ENCODE data around the gene FAM219A. TPM values are rescaled to one million over a fixed set of nuclear protein-coding genes. Genes with fewer than 3 reads are reported as not detected.
A peak's percentile ranks its signal among the peaks of the same experiment; 100 is the strongest.

The FAM219A gene
- total RNA-seq, 2 donors from 2014 or later = 14.4 to 16.5 TPM

DNA sequence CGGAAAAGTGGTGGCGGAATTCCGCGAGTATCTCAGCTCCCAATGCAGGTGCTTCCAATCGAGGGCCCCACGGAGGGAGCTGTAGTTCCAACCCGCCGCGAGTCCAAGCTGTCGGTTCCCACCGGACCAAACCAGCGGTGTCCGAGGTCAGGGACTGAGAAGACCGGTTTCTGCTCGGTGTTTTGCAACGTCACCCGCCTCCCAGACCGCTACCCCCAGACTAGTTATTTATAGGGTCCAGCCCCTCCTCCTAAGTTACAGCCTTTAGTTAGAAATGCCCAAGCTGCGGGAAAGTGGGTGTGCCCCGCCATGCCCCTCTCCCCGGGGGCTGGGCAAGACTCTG, 81.0 kb downstream of the FAM219A start:
- Histone ChIP-seq H3K36me3 (no peaks in the 10 kb centered on the region), H3K4me1 (replicated peaks) (peaks cover 7% of the 10 kb centered on the region), H3K27me3 (replicated peaks; ENCODE audit: insufficient read depth) (no peaks in the 10 kb centered on the region), H3K9me3 (no peaks in the 10 kb centered on the region), H3K27ac (peak overlapping the region; percentile 71 to 75), H3K4me3 (peak overlapping the region; percentile 59 to 65)
- DNase-seq (ENCODE audit: low spot score) = peak; percentile 22
- WGBS = 4% methylated on average over 21 of the region's 21 CpGs
- TF ChIP-seq POLR2AphosphoS5 (IDR thresholded peaks at IDR 0.05) (no peak), POLR2A (IDR thresholded peaks at IDR 0.05) (no peak)
- TF ChIP-seq, protein P1, sequence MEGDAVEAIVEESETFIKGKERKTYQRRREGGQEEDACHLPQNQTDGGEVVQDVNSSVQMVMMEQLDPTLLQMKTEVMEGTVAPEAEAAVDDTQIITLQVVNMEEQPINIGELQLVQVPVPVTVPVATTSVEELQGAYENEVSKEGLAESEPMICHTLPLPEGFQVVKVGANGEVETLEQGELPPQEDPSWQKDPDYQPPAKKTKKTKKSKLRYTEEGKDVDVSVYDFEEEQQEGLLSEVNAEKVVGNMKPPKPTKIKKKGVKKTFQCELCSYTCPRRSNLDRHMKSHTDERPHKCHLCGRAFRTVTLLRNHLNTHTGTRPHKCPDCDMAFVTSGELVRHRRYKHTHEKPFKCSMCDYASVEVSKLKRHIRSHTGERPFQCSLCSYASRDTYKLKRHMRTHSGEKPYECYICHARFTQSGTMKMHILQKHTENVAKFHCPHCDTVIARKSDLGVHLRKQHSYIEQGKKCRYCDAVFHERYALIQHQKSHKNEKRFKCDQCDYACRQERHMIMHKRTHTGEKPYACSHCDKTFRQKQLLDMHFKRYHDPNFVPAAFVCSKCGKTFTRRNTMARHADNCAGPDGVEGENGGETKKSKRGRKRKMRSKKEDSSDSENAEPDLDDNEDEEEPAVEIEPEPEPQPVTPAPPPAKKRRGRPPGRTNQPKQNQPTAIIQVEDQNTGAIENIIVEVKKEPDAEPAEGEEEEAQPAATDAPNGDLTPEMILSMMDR (IDR thresholded peaks at IDR 0.05) = no peak
- intact Hi-C loops (cut with DNase I) = loop anchor here (5.0 kb wide), 1 partner anchor 125 kb away; no protein-coding TSS in a partner anchor

DNA sequence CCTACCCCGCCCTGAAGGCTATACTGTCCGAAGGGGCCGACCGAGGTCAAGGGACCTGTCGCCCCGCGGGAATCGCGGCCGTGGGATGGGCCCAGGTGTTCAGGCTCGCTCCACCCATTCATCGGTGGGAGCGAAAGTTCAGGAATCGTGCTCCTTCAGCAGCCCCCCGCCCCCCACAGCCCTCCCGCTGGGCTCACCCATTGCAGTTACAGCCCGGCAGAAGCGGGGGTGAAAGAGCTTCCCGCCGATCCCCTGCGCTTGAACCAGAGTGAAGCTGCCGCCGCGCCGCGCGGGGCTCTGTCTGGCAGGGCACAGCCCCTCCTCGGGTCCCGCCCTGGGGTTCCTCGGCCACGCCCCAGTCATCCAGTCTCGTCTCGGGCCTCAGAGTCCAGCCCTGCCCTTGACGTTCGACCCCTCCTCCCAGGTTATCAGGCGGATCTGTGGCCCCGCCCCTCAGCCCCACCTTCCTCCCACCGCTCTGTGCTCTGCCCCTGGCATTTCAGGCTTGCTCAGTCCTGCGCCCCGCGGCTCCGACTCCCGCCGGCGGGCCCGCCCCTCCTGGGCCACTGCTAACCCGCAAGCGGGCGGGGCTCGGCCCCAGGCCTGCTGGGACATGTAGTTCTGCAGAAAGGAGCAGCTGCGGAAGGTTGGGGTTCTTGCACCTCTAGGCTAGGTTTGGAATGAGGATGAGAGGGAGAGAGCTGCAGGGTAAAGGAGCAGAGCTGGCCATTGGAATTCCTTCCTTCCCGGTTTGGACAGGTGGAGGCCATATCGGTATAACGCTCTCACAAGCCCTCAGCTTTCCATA, 81.6 kb downstream of the FAM219A start, which contains the start of gene MYORG:
TSS of gene MYORG (minus strand) at position 303 of the 808 bp plus-strand sequence. CDS start 3,955 bp downstream, outside the sequence.
- DNase-seq (ENCODE audit: low spot score) = peak; percentile 93
- WGBS = under 1% methylated on average over 54 of the region's 54 CpGs
- intact Hi-C loops (cut with DNase I) = loop anchor here (5.0 kb wide), 1 partner anchor 124 kb away; no protein-coding TSS in a partner anchor
- Histone ChIP-seq H3K36me3 (no peaks in the 10 kb centered on the region), H3K4me3 (peak within 1 kb of the TSS; percentile 59 to 65), H3K27ac (peak within 1 kb of the TSS; percentile 71 to 75), H3K4me1 (replicated peaks) (peaks cover 7% of the 10 kb centered on the region), H3K9me3 (no peaks in the 10 kb centered on the region), H3K27me3 (replicated peaks; ENCODE audit: insufficient read depth) (no peaks in the 10 kb centered on the region)
- TF ChIP-seq POLR2AphosphoS5 (IDR thresholded peaks at IDR 0.05) = peak; percentile 90
- peak; percentile 85 for TF ChIP-seq POLR2A (IDR thresholded peaks at IDR 0.05)
- TF ChIP-seq, protein P1 (IDR thresholded peaks at IDR 0.05) = peak in 2 of 4 experiments; percentile 6 to 22

DNA sequence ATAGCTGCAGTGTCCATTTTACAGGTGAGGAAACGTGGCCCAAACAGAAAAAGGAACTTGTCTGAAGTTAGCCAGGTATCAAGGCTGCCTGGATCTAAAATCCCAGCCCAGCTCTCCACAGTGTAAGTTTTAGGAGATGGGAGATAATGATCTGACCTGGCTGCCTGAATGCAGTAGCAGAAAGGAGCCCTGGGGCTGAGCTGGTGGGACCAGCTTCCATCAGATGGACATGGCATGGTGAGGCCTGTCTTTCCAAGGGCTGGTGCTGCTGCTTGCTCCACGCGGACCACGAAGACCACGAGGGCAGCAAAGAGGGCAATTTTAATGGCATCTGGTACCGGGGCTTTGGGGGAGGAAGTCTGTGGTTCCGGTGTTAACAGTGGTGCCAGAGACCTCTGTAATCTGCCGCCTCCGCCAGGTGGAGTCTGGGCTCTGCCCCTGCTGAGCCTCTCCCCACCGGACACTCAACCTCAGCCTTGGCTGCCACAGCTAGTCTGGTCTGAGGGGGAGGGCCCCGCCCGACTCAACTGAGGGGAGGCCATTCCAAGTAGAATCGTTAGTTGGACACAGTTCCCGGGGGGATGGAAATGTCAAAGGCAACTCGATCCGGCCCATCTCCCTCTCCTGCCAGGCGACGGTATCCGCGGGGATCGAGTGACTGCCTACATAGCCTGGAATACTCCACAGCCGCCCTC, 82.3 kb downstream of the FAM219A start:
- TF ChIP-seq, protein P1 (IDR thresholded peaks at IDR 0.05) = peak in 2 of 4 experiments; percentile 30 to 49
- TF ChIP-seq POLR2AphosphoS5 (IDR thresholded peaks at IDR 0.05) = no peak
- 14% methylated on average over 22 of the region's 22 CpGs for WGBS
- peaks cover 7% of the 10 kb centered on the region for H3K4me1 ChIP-seq (replicated peaks)
- intact Hi-C loops (cut with DNase I) = loop anchor here (5.0 kb wide), 1 partner anchor 124 kb away; no protein-coding TSS in a partner anchor
- no peak for DNase-seq (ENCODE audit: low spot score)
- no peaks in the 10 kb centered on the region for H3K27me3 ChIP-seq (replicated peaks; ENCODE audit: insufficient read depth)
- peak overlapping the region; percentile 71 to 75 for H3K27ac ChIP-seq
- H3K4me3 ChIP-seq = peak overlapping the region; percentile 59 to 65
- no peaks in the 10 kb centered on the region for H3K36me3 ChIP-seq
- H3K9me3 ChIP-seq = no peaks in the 10 kb centered on the region

DNA sequence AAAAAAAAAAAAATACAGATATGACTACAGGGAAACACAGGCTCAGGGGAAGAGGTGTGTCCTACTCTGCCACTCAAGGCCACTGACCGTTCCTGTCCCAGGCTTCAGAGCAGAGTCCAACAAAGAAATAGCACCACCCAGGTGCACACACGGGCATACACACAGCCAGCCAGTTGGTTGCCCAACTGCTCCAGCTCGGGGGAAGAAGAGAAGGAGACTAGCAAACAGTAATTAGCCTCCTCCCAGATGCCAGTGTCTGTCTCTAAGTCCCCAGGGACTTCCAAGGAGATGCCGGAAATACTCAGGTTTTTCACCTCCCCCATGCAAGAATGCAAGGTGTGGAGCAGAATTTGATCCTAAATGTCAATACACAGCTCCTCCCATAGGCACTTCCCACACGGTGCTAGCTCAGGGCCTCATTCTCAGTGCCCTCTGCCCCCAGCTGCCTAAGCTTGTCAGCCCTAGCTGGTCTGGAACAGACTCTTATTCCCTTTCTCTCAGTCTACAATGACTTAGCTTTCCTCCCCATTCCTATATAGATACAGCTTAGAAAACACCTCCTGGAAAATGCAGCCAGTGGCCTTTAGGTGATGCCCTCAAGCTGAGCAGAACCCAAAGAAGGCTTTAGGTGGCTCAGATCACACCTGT, 83.3 kb downstream of the FAM219A start:
- no peaks in the 10 kb centered on the region for H3K36me3 ChIP-seq
- H3K4me3 ChIP-seq = no peak overlapping the region
- intact Hi-C loops (cut with DNase I) = loop anchor here (5.0 kb wide), 1 partner anchor 123 kb away; no protein-coding TSS in a partner anchor
- no peaks in the 10 kb centered on the region for H3K9me3 ChIP-seq
- no peak overlapping the region for H3K27ac ChIP-seq
- peaks cover 5% of the 10 kb centered on the region for H3K4me1 ChIP-seq (replicated peaks)
- WGBS = 68% methylated on average over 5 of the region's 5 CpGs
- TF ChIP-seq POLR2AphosphoS5 (IDR thresholded peaks at IDR 0.05) = no peak
- TF ChIP-seq, protein P1 (IDR thresholded peaks at IDR 0.05) = no peak
- H3K27me3 ChIP-seq (replicated peaks; ENCODE audit: insufficient read depth) = no peaks in the 10 kb centered on the region
- DNase-seq (ENCODE audit: low spot score) = no peak

Measured in prostate gland (tissue), 2 donors.